T-helper 9 cell (primary cell): ENCODE measurements around the gene GLT1D1.

Experiments
- DNase-seq: peaks from one replicate; pipeline ENCODE4 v3.0.0-alpha.2; 2020

Gene GLT1D1

DNA sequence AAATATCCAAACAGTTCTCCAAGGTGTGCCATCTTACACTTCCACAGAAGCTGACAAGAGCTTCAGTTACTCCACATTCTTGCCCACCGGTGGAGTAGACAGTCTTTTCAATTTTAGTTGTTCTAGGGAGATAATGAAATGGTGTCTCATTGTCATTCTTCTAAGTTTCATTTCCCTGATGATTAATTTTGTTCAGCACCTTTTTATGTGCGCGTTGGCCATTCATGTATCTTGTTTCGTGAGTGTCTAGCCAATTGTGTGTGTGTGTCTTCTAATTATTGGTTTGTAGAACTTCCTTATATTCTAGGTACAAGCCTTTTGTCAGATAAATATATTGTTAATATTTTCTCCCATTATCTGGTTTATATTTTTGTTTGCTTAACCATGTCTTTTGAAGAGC is 63.1 kb downstream of the GLT1D1 start:
- no peak for DNase-seq

DNA sequence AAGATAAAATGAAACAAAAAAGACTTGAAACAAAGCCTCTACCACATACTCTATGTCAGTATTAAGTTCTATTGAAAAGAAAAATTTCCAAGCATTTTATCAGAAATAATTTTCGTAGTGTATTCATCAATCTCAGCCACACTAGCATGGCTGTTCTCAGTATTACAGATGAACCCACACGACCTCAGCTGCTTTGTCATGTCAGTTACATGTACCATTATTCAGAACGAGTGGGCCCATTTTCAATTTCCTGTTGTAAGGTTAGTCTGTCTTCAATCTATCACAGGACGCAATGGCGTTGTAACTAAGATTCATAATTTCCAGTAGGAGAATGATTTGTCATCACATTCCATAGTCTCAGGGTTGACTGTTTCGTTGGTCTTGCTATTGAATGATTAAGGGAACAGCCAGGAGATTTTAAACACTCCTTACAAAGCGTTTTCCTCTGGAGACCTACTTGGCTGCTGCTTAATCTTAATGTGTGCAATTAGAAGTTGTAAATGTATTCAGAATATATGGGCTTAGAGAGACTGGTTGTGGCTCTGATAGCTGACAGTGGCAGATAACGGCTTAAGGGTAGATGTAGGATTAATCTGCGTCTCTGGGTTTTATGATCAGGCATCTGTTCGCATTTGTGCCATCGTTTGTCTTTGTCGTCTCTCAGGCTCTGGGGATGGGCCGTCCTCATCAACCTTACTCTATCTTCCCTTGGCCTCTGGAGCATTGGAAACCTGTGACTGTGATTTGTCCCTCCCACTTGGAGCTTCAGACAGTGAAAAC is 65.4 kb downstream of the GLT1D1 start:
- DNase-seq: no peak

DNA sequence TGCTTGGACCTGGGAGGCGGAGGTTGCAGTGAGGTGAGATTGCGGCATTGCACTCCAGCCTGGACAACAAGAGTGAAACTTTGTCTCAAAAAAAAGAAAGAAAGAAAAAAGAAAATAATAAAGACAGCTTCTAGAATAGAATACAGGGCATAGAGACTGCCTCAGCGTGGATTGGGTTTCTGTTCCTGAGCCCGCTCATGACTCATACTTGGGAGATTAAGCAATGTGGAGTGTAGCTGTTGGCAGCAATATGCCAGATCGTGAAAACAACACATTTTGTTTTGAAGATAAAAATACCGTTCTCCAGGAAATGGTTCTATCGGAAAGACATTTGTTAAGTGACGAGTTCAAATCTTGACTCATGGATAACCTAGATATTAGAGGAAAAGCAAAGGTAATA is 67.2 kb downstream of the GLT1D1 start:
- no peak for DNase-seq

DNA sequence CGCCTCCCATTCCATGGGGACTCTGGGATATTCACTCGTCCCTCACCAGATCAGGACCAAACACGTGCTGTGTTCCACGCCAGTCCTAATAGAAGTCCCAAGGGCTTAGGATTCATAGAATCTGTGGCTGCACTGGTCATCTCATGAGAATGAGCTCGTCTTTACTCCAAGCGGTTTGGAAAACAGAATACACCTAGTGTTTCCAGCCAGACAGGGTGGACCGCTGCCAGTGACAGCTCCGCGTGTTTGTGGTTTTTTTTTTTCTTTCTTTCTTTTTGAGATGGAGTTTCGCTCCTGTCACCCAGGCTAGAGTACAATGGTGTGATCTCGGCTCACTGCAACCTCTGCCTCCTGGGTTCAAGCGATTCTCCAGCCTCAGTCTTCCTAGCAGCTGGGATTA is 75.1 kb downstream of the GLT1D1 start:
- no peak for DNase-seq

DNA sequence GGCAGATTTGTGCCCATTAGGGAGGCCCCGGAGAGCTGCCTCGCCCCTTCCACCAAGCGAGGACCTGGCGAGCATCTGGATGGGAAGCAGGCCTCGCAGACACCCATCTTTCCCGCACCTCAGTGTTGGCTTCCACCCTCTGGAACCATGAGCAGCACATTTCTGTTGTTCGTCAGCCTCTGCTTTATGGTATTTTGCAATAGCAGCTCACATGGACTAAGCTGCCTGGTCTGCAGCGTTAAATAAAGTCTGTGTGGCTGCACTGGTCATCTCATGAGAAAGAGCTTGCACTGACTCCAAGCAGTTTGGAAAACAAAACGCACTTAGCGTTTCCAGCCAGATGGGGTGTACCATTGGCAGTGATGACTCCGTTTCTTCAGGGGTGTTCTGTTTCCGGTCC is 75.8 kb downstream of the GLT1D1 start:
- no peak for DNase-seq

DNA sequence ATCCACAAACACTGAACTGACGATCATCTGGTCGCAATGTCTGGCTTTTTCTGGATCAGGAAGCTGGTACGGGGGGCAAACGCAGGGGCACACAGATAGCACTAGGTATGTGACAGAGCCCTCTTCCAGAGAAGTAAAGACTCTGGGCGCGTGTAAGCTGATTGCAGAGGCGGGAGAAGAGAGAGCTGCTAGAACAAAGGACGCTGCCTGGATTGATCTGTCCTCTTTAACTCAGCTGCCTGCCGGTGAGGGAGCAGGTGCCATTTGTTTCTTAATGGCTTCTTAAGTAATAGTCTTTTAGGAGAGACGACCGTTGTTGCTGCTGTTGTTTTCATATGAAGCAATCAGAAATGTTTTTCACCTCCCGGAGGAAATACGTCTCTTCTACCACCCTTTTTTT is 77.3 kb downstream of the GLT1D1 start:
- DNase-seq: no peak

DNA sequence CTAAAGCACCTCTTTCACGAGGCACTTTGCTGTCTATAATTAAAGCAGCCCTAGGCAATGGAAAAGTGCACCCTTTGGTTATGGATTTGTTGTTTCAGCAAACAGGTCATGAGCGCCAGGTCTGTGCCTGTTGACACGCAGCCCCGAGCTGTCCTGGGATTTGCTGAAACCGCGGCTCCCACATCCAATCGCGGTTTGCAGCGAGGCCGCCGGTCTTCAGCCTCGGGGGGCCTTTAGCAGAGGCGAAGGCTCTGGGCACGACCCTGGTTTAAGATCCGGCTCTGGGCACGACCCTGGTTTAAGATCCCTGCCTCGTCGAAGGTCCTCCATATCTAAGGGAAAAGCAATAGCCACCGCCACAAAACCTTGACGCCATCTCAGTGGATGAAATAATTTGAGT is 79.2 kb downstream of the GLT1D1 start:
- DNase-seq: no peak

DNA sequence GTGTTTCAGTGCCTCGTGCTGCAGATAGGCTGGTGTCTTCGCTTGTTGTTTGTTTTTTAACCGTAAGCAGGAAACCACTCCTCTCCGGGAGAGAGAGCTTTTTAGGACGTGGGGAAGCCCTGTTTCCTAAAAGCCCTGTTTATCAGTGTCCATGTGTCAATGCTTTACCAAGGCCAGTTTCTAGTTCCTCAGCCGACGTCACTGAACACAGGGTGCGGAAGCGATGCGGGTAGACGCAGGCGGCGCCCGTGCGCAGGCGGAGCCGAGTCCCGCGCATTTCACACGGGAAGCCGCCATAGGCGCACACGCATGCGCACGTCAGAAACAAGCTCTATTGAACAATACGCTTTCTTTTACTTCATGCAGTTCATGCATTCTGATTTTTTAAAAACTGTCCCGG is 79.8 kb downstream of the GLT1D1 start:
- no peak for DNase-seq

DNA sequence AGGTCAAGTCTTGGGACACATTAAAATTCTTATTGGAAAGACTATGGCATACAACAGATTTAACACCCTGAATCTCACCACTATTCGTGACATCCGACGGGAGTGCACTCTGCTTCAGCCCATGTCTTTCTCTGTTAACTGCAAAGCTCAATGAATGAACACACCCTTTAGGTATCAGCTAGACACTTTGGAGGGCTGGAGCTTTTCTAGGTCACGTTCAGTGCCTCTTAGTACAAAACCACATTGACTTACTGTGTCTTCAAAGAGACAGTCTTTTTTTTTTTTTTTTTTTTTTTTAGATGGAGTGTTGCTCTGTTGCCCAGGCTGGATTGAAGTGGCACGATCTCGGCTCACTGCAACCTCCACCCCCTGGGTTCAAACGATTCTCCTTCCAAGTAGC is 80.6 kb downstream of the GLT1D1 start:
- no peak for DNase-seq

DNA sequence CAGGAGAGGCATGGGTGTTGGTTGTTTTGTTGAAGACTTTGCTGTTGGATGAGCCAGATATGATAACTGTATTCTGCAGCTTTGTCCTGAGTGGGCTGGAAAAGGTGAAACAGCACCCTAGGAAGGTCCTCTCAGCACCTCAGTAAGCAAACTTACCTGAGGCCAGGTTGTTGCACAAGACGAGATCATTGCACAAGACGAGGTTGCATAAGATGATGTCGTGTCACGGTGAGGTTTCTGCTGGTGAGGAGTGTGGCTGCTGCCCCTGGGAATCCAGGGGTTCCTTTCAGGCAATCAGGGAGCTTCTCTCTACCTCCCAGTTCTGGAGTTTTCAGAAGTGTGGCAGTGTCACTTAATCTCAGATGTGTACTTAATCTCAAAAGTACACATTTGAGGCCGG is 85.6 kb downstream of the GLT1D1 start:
- no peak for DNase-seq

DNA sequence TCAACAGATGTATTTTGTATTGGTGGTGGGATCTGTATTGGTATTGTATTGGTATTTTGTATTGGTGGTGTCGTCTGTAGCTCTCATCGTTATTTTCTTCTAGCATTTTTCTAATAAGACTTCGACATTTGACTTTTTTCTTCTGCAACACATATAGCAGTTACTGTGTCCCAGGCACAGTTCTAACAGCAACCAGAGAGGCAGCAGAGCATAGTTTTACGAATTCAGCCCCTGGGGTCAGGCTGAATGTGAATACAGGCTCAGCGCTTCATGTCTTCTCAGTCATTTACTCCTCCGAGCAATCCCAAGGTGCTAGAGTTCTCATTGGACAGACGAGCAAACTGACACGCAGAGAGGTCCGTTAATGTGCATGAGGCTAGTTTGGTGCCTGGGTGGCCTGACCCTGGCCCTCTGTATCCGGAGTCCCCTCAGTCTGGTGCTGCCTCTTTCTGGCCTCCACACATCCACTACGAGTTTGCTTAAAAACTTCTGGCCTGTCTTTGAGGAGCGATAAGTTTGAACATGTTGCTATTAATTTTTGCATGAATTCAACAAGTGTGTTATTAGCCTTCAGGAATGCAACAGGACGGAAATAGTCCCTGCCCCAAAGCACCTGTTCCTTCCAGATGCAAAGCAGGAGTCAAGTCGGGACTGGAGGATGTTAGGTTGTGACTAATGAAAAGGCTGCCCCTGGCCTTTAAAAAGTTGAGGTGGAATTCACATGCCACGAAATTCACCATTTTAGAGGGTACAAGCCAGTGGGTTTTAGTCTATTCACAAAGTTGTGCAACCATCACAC is 87.0 kb downstream of the GLT1D1 start:
- DNase-seq: no peak

DNA sequence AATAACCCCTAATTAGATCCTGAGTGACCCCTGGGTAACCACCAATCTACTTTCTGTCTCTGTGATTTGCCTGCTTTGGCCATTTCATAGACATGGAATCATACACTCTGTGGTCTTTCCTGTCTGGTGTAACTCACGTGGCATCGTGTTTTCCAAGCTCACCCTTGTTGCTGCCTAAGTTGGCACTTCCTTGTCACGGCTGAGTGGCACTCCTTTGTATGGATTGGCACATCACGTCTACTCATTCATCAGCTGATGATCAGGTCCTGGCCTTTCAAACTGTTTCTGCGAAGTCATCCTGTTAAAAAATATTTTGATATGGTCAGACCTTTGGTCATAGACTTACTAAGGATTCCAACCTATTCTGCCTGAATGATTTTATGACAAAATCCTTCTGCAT is 87.7 kb downstream of the GLT1D1 start:
- DNase-seq: no peak

DNA sequence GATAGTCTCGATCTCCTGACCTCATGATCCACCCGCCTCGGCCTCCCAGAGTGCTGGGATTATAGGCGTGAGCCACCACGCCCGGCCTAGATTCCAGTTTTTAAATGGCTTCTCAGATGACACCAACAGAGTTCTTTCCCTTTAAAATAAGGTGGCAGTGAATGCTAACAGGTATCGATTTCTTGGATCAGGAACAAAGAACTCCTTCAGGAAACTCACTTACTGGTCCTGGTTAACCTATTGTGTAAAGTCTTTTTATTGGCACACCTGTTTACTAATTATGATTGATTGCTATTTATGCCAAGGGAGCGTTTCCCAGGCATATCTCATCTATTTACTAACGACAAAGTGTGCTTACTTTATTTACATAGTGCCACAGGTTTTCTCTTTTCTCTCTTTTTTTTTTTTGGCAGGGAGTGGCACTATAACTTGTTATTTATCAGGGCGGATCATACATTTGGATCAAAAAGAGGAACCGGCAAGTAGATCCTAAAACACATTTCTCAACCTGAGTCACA is 89.7 kb downstream of the GLT1D1 start:
- DNase-seq: no peak

DNA sequence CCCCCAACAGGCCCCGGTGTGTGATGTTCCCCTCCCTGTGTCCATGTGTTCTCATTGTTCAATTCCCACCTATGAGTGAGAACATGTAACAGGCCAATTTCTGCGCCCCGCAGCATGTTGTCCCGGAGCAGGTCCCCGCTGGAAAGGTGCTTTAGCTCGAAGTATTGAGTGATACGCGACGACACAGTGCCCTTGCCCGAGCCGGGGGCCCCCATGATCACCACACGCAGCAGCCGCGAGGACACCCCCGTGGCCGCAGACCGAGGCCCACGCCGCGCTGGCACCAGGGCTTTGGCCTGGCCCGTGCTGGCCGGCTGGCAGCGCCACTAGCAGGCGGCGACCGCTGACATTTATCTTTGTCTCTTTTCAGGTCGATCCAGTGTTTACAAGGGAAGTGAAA is 91.7 kb downstream of the GLT1D1 start:
- DNase-seq: no peak

DNA sequence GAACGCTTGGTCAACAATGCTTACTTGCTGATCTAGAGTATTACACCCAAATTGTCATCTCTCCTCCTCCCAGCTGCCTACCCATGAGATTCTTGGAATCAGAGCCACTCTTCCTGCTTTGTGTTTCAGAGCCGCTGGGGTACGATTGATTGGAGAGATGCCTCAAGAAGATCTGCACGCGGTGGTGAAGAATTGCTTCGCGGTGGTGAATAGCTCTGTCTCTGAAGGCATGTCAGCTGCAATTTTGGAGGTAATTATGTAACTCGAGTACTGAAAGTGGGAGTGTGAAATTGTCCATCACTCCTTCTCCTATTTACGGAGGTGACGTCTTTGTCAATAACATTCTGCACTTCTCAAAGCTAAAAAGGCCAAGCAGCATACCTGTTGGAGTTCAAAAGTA is 93.9 kb downstream of the GLT1D1 start:
- DNase-seq: no peak

DNA sequence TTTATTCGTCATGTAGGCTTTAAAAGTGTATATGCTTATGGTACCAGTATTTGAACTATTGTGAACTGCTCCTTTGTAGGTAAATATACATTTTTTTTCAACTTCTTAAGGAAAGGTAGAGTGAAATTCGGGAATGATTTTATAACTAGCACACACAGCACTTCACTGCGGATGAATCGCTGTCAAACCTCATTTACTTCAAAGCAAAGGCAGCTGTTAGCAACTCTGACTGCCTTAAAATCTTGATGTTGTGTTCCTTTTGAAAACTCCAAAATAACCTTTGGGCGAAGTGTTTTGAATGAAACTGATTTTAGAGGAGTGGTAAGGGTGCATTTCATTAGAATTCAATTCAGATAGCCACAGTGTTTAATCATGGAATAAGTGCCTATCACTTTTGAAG is 95.8 kb downstream of the GLT1D1 start:
- no peak for DNase-seq

DNA sequence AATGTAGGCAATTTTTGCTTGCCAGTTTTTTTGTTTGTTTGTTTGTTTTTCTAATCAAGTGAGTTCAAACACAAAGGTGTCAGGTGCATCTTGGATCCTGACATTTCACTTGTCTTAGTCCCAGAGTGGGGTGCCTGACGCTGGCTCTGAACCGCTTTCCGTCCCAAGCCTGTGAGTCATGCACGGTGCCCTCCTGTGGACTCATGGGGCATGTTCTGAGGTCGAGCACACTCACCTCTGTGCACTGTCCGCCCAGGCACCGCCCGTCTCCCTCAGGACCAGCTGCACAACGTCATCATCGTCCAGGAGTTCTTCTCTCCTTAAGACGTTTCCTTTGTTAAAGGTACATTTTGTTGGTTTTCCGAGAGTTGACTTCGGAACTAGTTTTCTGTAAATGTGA is 98.2 kb downstream of the GLT1D1 start:
- no peak for DNase-seq

DNA sequence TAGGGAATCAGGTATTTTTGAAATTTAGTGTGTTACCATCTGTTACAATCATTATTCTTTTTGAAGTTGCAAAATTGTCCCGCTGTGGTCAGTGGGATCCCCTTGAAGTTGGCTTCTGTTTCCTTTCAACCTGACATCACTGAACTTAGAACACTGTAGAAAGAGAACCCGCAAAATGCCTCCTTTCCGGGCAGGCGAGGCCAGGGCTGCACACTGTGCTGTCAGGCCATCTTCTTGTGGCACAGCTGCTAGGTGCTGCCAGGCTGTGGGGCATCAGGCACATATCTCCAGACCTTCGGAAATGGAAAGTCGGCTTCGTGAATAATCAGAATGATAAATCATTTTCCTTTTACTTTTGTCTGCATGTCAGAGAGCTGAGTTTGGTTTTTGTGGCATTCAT is 103.5 kb downstream of the GLT1D1 start:
- no peak for DNase-seq

DNA sequence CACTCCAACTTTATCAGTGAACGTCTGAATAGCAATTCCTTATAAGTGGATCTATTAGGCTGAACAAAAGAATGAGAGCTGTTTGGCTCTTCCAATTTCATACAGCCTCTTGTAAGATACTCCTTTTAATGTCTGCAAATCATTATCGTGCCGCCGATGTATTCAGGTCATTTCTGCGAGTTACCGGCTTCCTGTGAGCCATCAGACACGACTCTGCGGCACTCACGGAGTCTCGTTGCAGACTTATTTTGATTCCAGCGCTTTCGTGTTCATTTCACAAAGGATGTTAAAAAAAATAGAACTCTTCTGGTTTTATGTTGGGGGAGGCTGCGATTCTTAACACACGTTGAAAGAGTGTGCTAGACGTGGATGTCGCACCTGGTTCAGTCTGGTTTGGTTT is 106.6 kb downstream of the GLT1D1 start:
- DNase-seq: no peak

DNA sequence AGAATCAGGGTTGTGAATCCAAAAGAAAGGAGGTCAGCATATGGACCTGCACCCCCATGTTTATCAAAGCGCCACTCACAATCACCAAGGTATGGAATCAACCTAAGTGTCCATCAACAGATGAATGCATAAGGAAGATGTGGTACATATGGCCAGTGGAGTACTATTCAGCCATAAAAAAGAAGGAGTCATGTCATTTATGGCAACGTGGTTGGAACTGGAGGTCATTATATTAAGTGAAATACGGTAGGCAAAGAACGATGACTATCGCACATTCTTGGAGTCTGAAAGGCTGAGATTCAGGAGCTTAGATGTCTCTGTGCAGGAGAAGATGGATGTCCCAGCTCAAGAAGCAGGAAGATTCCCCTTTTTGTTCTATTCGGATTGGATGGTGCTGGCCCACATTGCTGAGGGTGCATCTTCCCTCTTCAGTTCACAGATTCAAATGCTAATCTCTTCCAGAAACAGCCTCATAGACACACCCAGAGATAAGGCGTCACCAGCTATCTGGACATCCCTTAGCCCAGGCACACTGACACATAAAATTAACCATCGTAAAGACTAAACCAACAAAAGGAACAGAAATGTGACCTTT is 108.1 kb downstream of the GLT1D1 start:
- DNase-seq: no peak

DNA sequence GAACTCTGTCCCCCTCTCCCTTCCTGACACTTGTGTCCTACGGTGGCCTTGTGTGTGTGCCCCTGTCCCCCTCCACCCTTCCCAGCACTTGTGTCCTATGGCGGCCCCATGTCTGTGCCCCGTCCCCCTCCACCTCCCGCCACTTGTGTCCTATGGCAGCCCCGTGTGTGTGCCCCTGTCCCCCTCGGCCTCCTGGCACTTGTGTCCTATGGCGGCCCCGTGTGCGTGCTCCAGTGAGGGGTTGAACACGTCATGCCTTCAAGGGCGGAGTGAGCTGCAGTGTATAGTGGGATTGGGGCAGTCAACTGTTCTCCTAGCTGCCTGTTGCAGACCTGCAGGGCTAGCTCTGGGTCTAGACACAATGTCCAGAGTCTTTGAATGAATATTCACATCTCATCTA is 108.7 kb downstream of the GLT1D1 start:
- no peak for DNase-seq

DNA sequence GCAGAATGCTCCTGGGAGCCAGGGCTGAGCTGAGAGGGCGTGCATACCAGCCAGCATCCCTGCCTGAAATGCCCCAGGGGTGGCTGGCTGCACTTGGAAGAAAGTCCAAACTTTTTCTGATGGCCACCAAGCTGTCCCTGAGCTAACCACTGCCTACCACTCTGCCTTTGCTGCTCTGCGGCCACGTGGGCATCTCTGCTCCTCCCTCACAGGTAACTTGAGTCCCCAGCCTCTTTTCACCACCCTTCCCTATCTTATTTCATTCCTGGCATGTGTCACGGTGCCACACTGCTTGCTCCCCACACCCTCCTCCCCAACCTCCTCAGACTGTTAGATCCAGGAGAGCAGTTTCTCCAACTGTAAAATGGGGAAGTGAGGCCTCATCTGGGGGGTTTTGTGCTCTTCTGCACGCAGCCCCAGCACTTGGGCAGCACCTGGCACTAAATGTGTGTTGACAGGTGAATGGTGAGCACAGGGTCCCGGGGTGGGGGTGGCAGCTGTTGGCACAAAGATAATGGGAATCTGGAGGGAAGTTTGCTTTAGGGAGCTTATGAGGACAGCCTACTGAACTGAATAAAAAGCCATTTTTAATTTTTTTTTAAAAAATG is 113.0 kb downstream of the GLT1D1 start:
- no peak for DNase-seq

DNA sequence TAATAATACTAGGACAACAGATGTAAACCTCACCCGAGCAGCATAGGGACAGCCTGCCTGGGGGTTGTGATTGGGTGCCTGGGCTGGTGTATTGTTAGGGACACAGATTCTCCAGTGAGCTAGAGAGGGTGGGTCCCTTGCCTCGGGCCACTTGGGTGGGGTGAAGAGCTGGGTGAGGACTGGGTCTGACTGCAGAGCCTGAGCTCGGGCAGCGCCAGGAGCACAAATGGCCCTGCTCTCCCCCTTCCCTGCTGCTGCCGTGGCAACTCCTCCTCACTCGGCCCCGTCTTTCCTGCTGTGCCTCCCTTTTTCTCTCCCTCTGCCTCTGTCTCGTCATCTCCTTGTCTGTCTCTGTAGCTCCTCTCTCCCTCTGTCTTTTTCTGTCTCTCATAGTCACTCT is 115.4 kb downstream of the GLT1D1 start:
- no peak for DNase-seq
